HEK293 (cell line): ENCODE data around the gene LYPD6B.
A peak's percentile ranks its signal among the peaks of the same experiment; 100 is the strongest.

Source experiments
- CTCF ChIP-seq: fragments of 450-650 bp; formaldehyde crosslinking; IDR thresholded peaks from 2 replicates; pipeline ENCODE4 v1.5.1; 2016; ENCODE audit warnings: missing biosample characterization, missing genetic modification characterization
- KLF1 ChIP-seq: fragments of 450-650 bp; formaldehyde crosslinking; IDR thresholded peaks from 2 replicates; pipeline ENCODE4 v1.5.1; 2016; ENCODE audit warnings: missing biosample characterization, missing genetic modification characterization
- PBX3 ChIP-seq: sonication (generic); formaldehyde crosslinking; IDR thresholded peaks from 2 replicates; pipeline ENCODE4 v1.8.1; 2022; ENCODE audit warnings: mild to moderate bottlenecking, moderate library complexity, missing genetic modification reagents
- REST ChIP-seq: fragments of 450-650 bp; formaldehyde crosslinking; IDR thresholded peaks from 2 replicates; pipeline ENCODE4 v1.5.1; 2016; ENCODE audit warnings: missing biosample characterization, missing genetic modification characterization
- ZNF140 ChIP-seq: fragments of 450-650 bp; formaldehyde crosslinking; IDR thresholded peaks from 2 replicates; pipeline ENCODE4 v1.5.1; 2016; ENCODE audit warnings: missing biosample characterization, missing genetic modification characterization
- ZNF501 ChIP-seq: fragments of 450-650 bp; formaldehyde crosslinking; IDR thresholded peaks from 2 replicates; pipeline ENCODE4 v1.5.1; 2016; ENCODE audit warnings: missing biosample characterization, missing genetic modification characterization
- ZNF610 ChIP-seq: fragments of 450-650 bp; formaldehyde crosslinking; IDR thresholded peaks from 2 replicates; pipeline ENCODE4 v1.5.1; 2016; ENCODE audit warnings: missing biosample characterization, missing genetic modification characterization, borderline replicate concordance

DNA sequence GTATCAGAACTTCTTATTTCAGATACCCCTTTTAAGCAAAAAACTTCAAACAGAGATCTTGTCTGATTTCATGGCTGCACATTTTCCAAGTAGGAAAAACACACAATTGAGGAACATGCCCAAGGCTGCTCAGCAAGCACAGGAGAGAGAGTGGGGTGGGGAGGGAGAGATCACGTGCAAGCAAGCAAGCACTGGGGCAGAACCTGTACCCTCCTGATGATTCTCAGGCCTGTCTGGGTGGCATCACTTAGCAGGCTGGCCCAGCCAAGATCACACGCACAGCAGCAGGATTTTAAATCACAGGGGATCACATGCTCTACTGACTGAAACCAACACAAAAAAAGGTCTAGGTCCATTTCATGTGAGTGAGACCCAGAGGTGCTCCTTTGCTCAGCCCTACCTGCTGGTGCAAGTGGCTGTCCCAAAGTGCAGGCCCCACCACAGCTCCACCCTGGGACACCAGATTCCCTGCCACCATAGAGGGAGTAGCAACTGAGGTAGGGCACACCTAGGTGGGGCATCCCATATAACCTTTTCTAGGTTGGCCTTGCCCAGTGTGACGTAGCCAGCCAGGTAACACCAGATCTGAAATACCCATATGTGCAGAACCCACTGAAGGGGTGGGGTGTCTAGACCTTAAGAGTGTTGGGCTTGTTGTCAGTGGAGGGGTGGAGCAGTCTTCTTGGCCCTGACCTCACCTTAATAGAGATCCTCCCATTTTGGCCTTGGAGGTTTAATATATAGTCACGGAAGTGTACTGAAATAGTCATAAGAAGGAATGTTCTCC, 1.8 kb upstream of the LYPD6B start:
- TF ChIP-seq REST, result no peak
- TF ChIP-seq ZNF140 (tag by site-specific recombination), result no peak
- TF ChIP-seq KLF1 (tag by site-specific recombination), result 0 out of 2 replicates have a peak, but pooled peaks have one; percentile 35
- TF ChIP-seq ZNF610 (tag by site-specific recombination), result no peak
- no peak for TF ChIP-seq PBX3 (CRISPR knock-in tag)
- TF ChIP-seq ZNF501 (tag by site-specific recombination), result no peak
- TF ChIP-seq CTCF (tag by site-specific recombination), result no peak
